Adrenal gland (tissue), 5 donors: Measurements from ENCODE around the gene ARHGAP27.

ENCODE experiments used
- POLR2A ChIP-seq, 2 donors: fragments of 450-650 bp; IDR thresholded peaks; one replicate each; pipeline ENCODE4 v1.6.1; 2017; ENCODE audit warnings: antibody characterized with exemption in 2 of 2, mild to moderate bottlenecking in 2 of 2, moderate library complexity in 1 of 2
- TF ChIP-seq, protein P1 (sequence below), 6 experiments: fragments of 450-650 bp in 4 of 6; fragments of 200-600 bp in 2 of 6; sonication (generic) in 1 of 6; IDR thresholded peaks; 1 replicate in 5 of 6; 2 replicates in 1 of 6; pipeline versions ENCODE4 v1.5.1 to v1.8.0; 2016 to 2021; ENCODE audit warnings: antibody characterized with exemption in 6 of 6, mild to moderate bottlenecking in 2 of 6, moderate library complexity in 1 of 6
- donor health status: DM: no; HTN: no; CAD: no.

DNA sequence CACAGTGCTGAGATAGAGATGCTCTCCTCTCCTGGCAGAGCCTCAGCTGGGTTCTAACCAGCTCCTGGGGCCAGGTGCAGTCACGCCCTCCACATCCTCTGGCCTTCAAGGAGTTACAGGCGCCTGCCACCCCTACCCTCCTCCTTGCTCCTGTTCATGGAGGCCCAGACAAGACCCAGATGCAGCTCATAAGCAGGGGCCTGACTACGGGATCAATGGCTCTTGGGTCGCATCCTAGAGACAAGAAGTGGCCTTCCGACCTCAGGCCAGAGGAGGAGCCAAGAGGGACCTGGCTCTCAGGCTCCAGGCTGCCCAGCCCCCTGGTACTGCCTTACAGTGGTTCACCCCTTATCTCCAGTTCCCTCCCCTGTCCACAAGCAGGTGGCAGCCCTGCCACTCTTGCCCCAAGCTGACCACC is 23.0 kb downstream of the ARHGAP27 start:
- TF ChIP-seq, protein P1, sequence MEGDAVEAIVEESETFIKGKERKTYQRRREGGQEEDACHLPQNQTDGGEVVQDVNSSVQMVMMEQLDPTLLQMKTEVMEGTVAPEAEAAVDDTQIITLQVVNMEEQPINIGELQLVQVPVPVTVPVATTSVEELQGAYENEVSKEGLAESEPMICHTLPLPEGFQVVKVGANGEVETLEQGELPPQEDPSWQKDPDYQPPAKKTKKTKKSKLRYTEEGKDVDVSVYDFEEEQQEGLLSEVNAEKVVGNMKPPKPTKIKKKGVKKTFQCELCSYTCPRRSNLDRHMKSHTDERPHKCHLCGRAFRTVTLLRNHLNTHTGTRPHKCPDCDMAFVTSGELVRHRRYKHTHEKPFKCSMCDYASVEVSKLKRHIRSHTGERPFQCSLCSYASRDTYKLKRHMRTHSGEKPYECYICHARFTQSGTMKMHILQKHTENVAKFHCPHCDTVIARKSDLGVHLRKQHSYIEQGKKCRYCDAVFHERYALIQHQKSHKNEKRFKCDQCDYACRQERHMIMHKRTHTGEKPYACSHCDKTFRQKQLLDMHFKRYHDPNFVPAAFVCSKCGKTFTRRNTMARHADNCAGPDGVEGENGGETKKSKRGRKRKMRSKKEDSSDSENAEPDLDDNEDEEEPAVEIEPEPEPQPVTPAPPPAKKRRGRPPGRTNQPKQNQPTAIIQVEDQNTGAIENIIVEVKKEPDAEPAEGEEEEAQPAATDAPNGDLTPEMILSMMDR (IDR thresholded peaks at IDR 0.05): no peak
- TF ChIP-seq POLR2A (IDR thresholded peaks at IDR 0.05): no peak
